ENCODE data around the gene GATA5.

DNA sequence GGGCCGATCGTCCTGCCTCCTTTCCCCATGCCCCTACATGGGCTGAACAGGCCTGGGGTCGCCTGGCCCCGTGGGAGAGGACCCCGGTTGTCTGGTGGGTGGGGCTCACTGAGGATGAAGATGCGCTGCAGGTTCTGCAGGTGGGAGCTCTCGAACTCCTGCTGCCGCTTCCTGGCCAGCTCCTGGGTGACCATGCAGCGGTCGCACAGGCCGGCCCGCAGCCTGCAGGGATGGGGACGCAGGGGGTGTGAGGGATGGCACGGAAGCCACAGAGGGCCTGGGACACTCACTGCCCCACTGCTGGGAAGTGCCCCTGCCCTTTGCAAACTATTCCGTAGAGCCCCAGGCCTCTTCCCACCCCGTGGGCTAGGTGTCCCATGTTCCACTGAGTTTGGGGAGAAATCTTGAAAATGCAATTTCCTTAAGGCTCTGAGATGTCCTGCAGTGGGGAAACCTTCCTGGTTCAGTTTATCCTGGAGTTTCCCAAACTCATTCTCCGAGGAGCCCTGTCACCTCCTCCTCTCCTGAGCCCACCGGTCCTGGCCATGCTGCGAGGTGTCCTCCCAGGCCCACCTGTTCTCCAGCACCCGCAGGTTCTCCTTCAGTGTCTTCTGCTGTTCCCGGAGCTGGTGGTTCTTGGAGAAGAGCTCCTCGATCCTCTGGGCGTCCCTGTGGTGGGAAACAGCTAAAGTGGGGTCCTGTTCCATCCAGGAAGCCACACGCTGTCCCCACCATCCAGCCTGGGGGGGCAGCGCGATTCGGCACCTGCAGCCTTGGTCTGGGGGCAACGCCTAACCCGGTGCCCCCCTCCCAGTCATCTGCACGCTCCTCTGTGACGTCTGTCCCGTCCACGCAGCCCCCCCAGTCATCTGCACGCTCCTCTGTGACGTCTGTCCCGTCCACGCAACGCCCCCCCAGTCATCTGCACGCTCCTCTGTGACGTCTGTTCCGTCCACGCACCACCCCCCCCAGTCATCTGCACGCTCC is 58.9 kb downstream of the GATA5 start:
- TF ChIP-seq POLR2A (IDR thresholded peaks at IDR 0.05) (no peak), CTCF (IDR thresholded peaks at IDR 0.05 in 4 of 5, conservative IDR thresholded peaks at IDR 0.05 in 1 of 5) (no peak)

Data from gastrocnemius medialis (tissue), 4 donors.